Calu3 (cell line): ENCODE results near the gene MAGI3. TPM values are rescaled to one million over a fixed set of nuclear protein-coding genes. Genes with fewer than 3 reads are reported as not detected.

Source experiments
- BruUV-seq: library from RNA; stranded (reverse); fragments of 400-500 nt; replicated peaks from 2 replicates; lab custom pipeline; 2021; lab: Mats Ljungman, UMichigan
- CTCF ChIA-PET: fragments of 300-600 bp; sonication (Branson Sonifier 250); formaldehyde crosslinking; loops from one replicate; lab custom pipeline; 2022; ENCODE audit warnings: antibody characterized with exemption; lab: Charles Lee
- DNase-seq: peaks from one replicate; pipeline ENCODE4 v3.0.0; 2022
- H3K27ac Mint-ChIP-seq: one replicate; pipeline ENCODE4 v1.8.0; 2022; ENCODE audit warnings: mixed read lengths; ENCODE audit not compliant: unreplicated experiment
- H3K27me3 Mint-ChIP-seq: one replicate; pipeline ENCODE4 v1.8.0; 2022; ENCODE audit warnings: mixed read lengths; ENCODE audit not compliant: unreplicated experiment
- H3K36me3 Mint-ChIP-seq: one replicate; pipeline ENCODE4 v1.8.0; 2022; ENCODE audit warnings: mild to moderate bottlenecking, moderate library complexity, mixed read lengths; ENCODE audit not compliant: insufficient read depth, unreplicated experiment
- H3K4me1 Mint-ChIP-seq: one replicate; pipeline ENCODE4 v1.8.0; 2022; ENCODE audit warnings: mild to moderate bottlenecking, low read depth, mixed read lengths; ENCODE audit not compliant: unreplicated experiment
- H3K4me3 Mint-ChIP-seq: one replicate; pipeline ENCODE4 v1.8.0; 2022; ENCODE audit warnings: mild to moderate bottlenecking, low read depth, moderate library complexity, mixed read lengths; ENCODE audit not compliant: unreplicated experiment
- H3K9me3 Mint-ChIP-seq: one replicate; pipeline ENCODE4 v1.8.0; 2022; ENCODE audit warnings: low read depth, mixed read lengths; ENCODE audit not compliant: unreplicated experiment
- intact Hi-C: fragments of 100-400 bp; cut with micrococcal nuclease; formaldehyde crosslinking; loops from one replicate; pipeline ENCODE4 v1.10.0; 2022; ENCODE audit not compliant: unreplicated experiment
- total RNA-seq: library from RNA; stranded (reverse); gene quantifications from 2 replicates; pipeline ENCODE4 v1.2.3, GENCODE V29; 2022
- TF ChIP-seq, protein P1 (sequence below): fragments of 200-600 bp; IDR thresholded peaks from one replicate; pipeline ENCODE4 v1.8.0; 2022; ENCODE audit warnings: antibody characterized with exemption; ENCODE audit not compliant: unreplicated experiment

Gene MAGI3
- total RNA-seq, 1 experiment from 2014 or later, result 14.2 TPM

DNA sequence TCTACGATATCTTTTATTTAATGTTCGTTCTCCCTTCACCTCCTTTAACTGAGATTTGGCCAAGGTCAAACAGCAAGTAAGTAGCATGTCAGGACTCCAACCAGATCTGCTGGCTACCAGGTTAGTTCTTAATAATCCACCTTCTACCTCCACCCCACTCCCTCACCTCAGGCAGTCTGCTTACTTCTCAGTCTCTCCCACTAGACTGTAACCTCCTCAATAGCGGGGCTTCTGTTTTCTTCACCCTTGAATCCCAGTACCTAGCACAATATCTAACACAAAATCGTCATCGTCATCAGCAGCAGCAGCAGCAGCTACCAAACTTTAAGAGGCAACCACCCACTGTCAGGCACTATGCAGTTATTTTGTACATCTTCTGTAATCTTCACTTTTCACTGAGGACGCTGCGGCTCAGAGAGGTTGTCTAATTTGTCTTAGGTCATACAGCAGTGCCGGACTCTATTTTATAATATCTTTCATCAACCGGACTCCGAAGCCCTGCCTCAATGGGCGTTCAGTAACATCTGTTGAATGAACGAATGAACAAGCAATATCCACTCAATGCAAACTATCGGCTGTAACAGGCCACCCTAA is 859 bp upstream of the MAGI3 start:
- TF ChIP-seq, protein P1, sequence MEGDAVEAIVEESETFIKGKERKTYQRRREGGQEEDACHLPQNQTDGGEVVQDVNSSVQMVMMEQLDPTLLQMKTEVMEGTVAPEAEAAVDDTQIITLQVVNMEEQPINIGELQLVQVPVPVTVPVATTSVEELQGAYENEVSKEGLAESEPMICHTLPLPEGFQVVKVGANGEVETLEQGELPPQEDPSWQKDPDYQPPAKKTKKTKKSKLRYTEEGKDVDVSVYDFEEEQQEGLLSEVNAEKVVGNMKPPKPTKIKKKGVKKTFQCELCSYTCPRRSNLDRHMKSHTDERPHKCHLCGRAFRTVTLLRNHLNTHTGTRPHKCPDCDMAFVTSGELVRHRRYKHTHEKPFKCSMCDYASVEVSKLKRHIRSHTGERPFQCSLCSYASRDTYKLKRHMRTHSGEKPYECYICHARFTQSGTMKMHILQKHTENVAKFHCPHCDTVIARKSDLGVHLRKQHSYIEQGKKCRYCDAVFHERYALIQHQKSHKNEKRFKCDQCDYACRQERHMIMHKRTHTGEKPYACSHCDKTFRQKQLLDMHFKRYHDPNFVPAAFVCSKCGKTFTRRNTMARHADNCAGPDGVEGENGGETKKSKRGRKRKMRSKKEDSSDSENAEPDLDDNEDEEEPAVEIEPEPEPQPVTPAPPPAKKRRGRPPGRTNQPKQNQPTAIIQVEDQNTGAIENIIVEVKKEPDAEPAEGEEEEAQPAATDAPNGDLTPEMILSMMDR, result no peak
- CTCF ChIA-PET, result interaction anchor here (1.1 to 2.2 kb wide), 4 partner anchors 64 to 248 kb away, joined by 4 to 6 read pairs (median 5); no protein-coding TSS in a partner anchor
- BruUV-seq, result TSS peak; percentile 45
- Mint-ChIP-seq H3K4me1 (peaks cover 17% of the 10 kb centered on the region), H3K36me3 (peaks cover 41% of the 10 kb centered on the region), H3K9me3 (no peaks in the 10 kb centered on the region), H3K4me3 (peak overlapping the region; percentile 88), H3K27ac (peak overlapping the region; percentile 93), H3K27me3 (no peaks in the 10 kb centered on the region)
- intact Hi-C loops, result loop anchor here (2.0 kb wide), 2 partner anchors 69 to 249 kb away; no protein-coding TSS in a partner anchor
- no peak for DNase-seq

DNA sequence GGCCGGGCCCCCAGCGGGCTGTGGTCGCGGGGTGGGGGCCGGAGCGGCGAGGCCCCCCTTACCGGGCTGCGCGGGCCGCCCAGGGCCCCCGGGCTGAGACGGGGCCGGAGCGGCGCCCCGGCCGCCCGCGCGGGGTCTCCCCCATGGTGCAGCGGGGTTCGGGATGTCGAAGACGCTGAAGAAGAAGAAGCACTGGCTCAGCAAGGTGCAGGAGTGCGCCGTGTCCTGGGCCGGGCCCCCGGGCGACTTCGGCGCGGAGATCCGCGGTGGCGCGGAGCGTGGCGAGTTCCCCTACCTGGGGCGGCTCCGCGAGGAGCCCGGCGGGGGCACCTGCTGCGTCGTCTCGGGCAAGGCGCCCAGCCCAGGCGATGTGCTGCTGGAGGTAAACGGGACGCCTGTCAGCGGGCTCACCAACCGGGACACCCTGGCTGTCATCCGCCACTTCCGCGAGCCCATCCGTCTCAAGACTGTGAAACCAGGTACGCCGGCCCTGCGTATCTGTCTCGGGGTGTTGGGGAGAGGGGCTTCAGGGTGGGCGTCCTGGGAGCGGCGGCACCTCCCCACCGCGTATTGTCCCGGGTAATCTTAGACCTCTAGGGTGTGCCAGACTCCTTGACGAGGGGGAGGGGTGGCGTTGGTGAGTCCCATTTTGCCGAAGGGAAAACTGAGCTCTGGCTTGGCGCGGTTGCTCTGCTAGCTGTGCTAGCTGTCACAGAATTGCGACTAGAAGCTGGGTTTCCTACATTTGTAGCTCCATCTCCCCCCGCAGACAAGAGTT is 745 bp downstream of the MAGI3 start:
- H3K9me3 Mint-ChIP-seq, result no peaks in the 10 kb centered on the region
- peaks cover 41% of the 10 kb centered on the region for H3K36me3 Mint-ChIP-seq
- peak overlapping the region; percentile 88 for H3K4me3 Mint-ChIP-seq
- peak overlapping the region; percentile 72 for H3K27ac Mint-ChIP-seq
- no peaks in the 10 kb centered on the region for H3K27me3 Mint-ChIP-seq
- intact Hi-C loops, result loop anchor here (5.0 kb wide), 1 partner anchor 286 kb away; no protein-coding TSS in a partner anchor
- peaks cover 22% of the 10 kb centered on the region for H3K4me1 Mint-ChIP-seq
- no TSS peak for BruUV-seq
- CTCF ChIA-PET, result interaction anchor here (1.0 to 1.3 kb wide), 3 partner anchors 63 to 249 kb away, joined by 3 to 4 read pairs (median 4); no protein-coding TSS in a partner anchor
- TF ChIP-seq, protein P1, result no peak
- peak; percentile 45 for DNase-seq

DNA sequence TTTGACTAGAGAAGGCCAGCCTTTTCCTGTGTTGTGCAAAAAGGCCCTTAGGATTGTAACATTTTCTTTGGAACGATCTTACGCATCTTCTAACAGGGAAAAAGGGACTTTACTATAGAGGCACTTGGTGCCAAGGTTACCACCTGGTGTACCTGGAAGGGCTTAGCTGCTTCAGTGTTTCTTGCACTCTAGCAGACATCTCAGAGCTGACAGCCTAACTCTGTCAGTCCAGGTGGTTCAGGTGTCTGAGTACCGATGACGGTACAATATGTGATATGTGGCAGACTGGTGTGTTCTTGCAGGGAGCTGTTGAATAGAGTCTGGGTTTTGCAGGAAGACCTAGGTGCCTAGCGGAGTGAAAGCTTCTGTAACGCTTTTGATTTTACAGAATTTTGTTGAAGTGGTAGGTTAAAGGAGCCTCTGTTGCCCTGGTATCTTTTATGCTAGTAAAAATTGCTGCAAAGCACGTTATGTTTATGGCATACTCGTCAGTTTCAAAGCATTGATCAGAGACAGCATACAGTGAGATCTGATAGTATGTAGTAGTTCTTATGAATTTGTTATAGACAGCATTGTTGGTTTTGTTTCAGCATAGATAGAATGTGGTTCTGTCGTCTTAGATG is 1.4 kb downstream of the MAGI3 start:
- peak; percentile 17 for DNase-seq
- TF ChIP-seq, protein P1, result no peak
- H3K27me3 Mint-ChIP-seq, result no peaks in the 10 kb centered on the region
- peak overlapping the region; percentile 72 for H3K27ac Mint-ChIP-seq
- peaks cover 41% of the 10 kb centered on the region for H3K36me3 Mint-ChIP-seq
- intact Hi-C loops, result loop anchor here (1.0 to 5.0 kb wide), 3 partner anchors 62 to 286 kb away; no protein-coding TSS in a partner anchor
- CTCF ChIA-PET, result interaction anchor here (1.0 to 1.3 kb wide), 2 partner anchors 62 to 65 kb away, joined by 3 to 4 read pairs; no protein-coding TSS in a partner anchor
- no TSS peak for BruUV-seq
- peak overlapping the region; percentile 88 for H3K4me3 Mint-ChIP-seq
- H3K9me3 Mint-ChIP-seq, result no peaks in the 10 kb centered on the region
- peaks cover 26% of the 10 kb centered on the region for H3K4me1 Mint-ChIP-seq

DNA sequence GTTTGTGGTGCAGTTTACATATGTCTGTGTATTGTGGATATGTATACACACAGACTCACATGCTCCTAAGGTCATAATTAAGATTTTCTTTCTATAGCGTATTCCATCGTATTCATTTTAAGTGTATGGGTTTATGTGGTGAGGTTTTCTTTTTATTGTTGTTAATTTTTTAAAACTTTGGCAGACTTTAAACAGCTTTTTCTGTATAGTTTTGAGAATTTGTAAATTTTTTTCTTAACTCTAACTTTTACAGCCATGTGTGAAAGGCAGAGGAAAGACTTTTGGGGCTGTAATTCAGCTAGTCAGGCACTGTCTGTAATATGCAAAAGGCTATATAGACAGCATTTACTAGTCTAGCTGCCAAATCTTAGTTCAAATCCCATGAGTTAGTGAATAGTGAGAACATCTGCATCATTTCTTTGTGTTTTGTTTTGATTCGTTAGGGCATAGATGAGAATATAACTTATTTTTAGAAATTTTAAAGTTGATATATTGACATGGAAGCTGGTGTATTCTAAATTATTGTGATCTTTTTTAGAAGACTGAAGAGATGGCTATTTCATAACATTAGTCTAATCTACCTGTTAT is 2.3 kb downstream of the MAGI3 start:
- Mint-ChIP-seq H3K4me1 (peaks cover 26% of the 10 kb centered on the region), H3K27ac (no peak overlapping the region), H3K9me3 (no peaks in the 10 kb centered on the region), H3K36me3 (peaks cover 41% of the 10 kb centered on the region), H3K27me3 (no peaks in the 10 kb centered on the region), H3K4me3 (peak overlapping the region; percentile 88)
- intact Hi-C loops, result loop anchor here (1.0 to 5.0 kb wide), 3 partner anchors 61 to 285 kb away; no protein-coding TSS in a partner anchor
- no peak for DNase-seq
- BruUV-seq, result TSS peak; percentile 18
- TF ChIP-seq, protein P1, result no peak
- CTCF ChIA-PET, result interaction anchor here (1.3 kb wide), 1 partner anchor 64 kb away, joined by 3 read pairs; no protein-coding TSS in a partner anchor
